SK-N-SH (cell line): ENCODE data around the gene BRPF3. TPM values are rescaled to one million over a fixed set of nuclear protein-coding genes. Genes with fewer than 3 reads are reported as not detected.

Experiments used
- CTCF ChIA-PET: fragments of 300-600, 350-600 bp; formaldehyde crosslinking; extraction: SDS; loops from one replicate; lab custom pipeline; 2021; lab: Yijun Ruan, JAX
- POLR2A ChIA-PET: fragments of 350-600 bp; sonication (Branson Sonifier 250); formaldehyde crosslinking; extraction: SDS; loops from one replicate; lab custom pipeline; 2020; ENCODE audit warnings: antibody characterized with exemption, inconsistent platforms; lab: Yijun Ruan, JAX
- DNase-seq: peaks from one replicate; pipeline ENCODE4 v3.0.0; 2012
- H2AFZ ChIP-seq: fragments of 200-600 bp; sonication (generic); 2 replicates; pipeline ENCODE4 v1.8.1; 2016; ENCODE audit warnings: antibody characterized with exemption, mild to moderate bottlenecking, low read depth
- H3F3A ChIP-seq: fragments of 200-600 bp; sonication (generic); replicated peaks from 2 replicates; pipeline ENCODE3; 2016; ENCODE audit warnings: antibody characterized with exemption, mild to moderate bottlenecking; ENCODE audit not compliant: insufficient read depth
- H3K27ac ChIP-seq, 2 experiments: fragments of 200-500 bp in 1 of 2; fragments of 200-600 bp in 1 of 2; sonication (Bioruptor generic) in 1 of 2; sonication (generic), shearing (Covaris generic) in 1 of 2; 2 replicates each; pipeline versions ENCODE4 v1.5.1 to v1.6.1; 2014 to 2016; ENCODE audit warnings: low read depth in 2 of 2, inconsistent platforms in 1 of 2, low read length in 1 of 2, mild to moderate bottlenecking in 1 of 2, mixed read lengths in 1 of 2
- H3K27me3 ChIP-seq: fragments of 200-600 bp; sonication (generic), shearing (Covaris generic); 2 replicates; pipeline ENCODE4 v1.6.1; 2016; ENCODE audit warnings: mixed run types; ENCODE audit not compliant: insufficient read depth
- H3K36me3 ChIP-seq, 2 experiments: fragments of 200-500 bp in 1 of 2; fragments of 200-600 bp in 1 of 2; sonication (Bioruptor generic) in 1 of 2; sonication (generic) in 1 of 2; replicated peaks in 1 of 2; 2 replicates each; pipeline versions ENCODE3 to v1.5.1; 2014 to 2016; ENCODE audit warnings: low read length in 1 of 2, mild to moderate bottlenecking in 1 of 2; ENCODE audit not compliant: insufficient read depth in 2 of 2, control insufficient read depth in 1 of 2
- H3K4me1 ChIP-seq, 2 experiments: fragments of 200-500 bp in 1 of 2; fragments of 200-600 bp in 1 of 2; sonication (Bioruptor generic) in 1 of 2; sonication (generic), shearing (Covaris generic) in 1 of 2; 2 replicates each; pipeline versions ENCODE4 v1.5.1 to v1.6.1; 2014 to 2016; ENCODE audit warnings: low read depth in 1 of 2, low read length in 1 of 2, mixed run types in 1 of 2; ENCODE audit not compliant: insufficient read depth in 2 of 2, control insufficient read depth in 1 of 2
- H3K4me2 ChIP-seq: fragments of 200-600 bp; sonication (generic), shearing (Covaris generic); 2 replicates; pipeline ENCODE4 v1.6.1; 2017; ENCODE audit warnings: mixed run types
- H3K4me3 ChIP-seq, 2 experiments: fragments of 200-500 bp in 1 of 2; fragments of 200-600 bp in 1 of 2; sonication (Bioruptor generic) in 1 of 2; sonication (generic), shearing (Covaris generic) in 1 of 2; 2 replicates each; pipeline versions ENCODE4 v1.5.1 to v1.8.1; 2014 to 2016; ENCODE audit warnings: low read depth in 2 of 2, inconsistent platforms in 1 of 2, low read length in 1 of 2, mild to moderate bottlenecking in 1 of 2, mixed read lengths in 1 of 2, moderate library complexity in 1 of 2
- H3K79me2 ChIP-seq: fragments of 200-600 bp; sonication (generic); 2 replicates; pipeline ENCODE4 v1.8.1; 2017; ENCODE audit warnings: mild to moderate bottlenecking; ENCODE audit not compliant: insufficient read depth
- H3K9ac ChIP-seq: fragments of 200-600 bp; sonication (generic); 2 replicates; pipeline ENCODE4 v1.6.1; 2017; ENCODE audit warnings: mixed run types
- H3K9me2 ChIP-seq: fragments of 200-600 bp; sonication (generic); 2 replicates; pipeline ENCODE4 v1.6.1; 2017; ENCODE audit warnings: mixed run types
- H3K9me3 ChIP-seq: fragments of 200-600 bp; sonication (generic); 2 replicates; pipeline ENCODE4 v1.6.1; 2017; ENCODE audit warnings: mixed run types, mild to moderate bottlenecking, moderate library complexity
- H4K20me1 ChIP-seq: fragments of 200-600 bp; sonication (generic); 2 replicates; pipeline ENCODE4 v1.6.1; 2017; ENCODE audit warnings: mild to moderate bottlenecking, mixed run types; ENCODE audit not compliant: insufficient read depth
- CHD2 ChIP-seq: fragments of 150-350 bp; IDR thresholded peaks from 2 replicates; pipeline ENCODE4 v1.6.1; 2018; ENCODE audit warnings: low read length; ENCODE audit not compliant: partially characterized antibody
- ELF1 ChIP-seq: IDR thresholded peaks from 2 replicates; pipeline ENCODE4 v1.4.0; 2012
- FOXJ3 ChIP-seq: sonication (generic); formaldehyde crosslinking; IDR thresholded peaks from 2 replicates; pipeline ENCODE4 v1.5.1; 2020; ENCODE audit warnings: mild to moderate bottlenecking, missing genetic modification reagents
- GABPA ChIP-seq: IDR thresholded peaks from 2 replicates; pipeline ENCODE4 v1.4.0; 2012; ENCODE audit warnings: low read depth, mild to moderate bottlenecking
- IRF3 ChIP-seq: fragments of 150-350 bp; IDR thresholded peaks from 2 replicates; pipeline ENCODE4 v1.6.1; 2016; ENCODE audit warnings: mild to moderate bottlenecking, low read depth, low read length
- MXI1 ChIP-seq: IDR thresholded peaks from 2 replicates; pipeline ENCODE4 v1.6.1; 2012; ENCODE audit warnings: mild to moderate bottlenecking, low read depth, low read length, improper control_type of control experiment
- RXRA ChIP-seq: IDR thresholded peaks from 2 replicates; pipeline ENCODE4 v1.4.0; 2012; ENCODE audit warnings: low read depth, mild to moderate bottlenecking, borderline replicate concordance
- SIN3A ChIP-seq: IDR thresholded peaks from 2 replicates; pipeline ENCODE4 v1.6.1; 2012; ENCODE audit warnings: low read depth, mild to moderate bottlenecking, low read length, moderate library complexity, borderline replicate concordance
- USF1 ChIP-seq: IDR thresholded peaks from 2 replicates; pipeline ENCODE4 v1.4.0; 2012; ENCODE audit warnings: low read depth, borderline replicate concordance
- ZBTB33 ChIP-seq: IDR thresholded peaks from 2 replicates; pipeline ENCODE4 v1.4.0; 2012; ENCODE audit warnings: low read depth, borderline replicate concordance
- WGBS: methylation state at CpG from one replicate; pipeline ENCODE4 v1.1.6; 2017; ENCODE audit warnings: low lambda C conversion rate; 5-methylcytosine and 5-hydroxymethylcytosine counted together
- polyA plus RNA-seq, 3 experiments: library from polyadenylated mRNA; depleted of rRNA; stranded (reverse); fragments of >200 nt; gene quantifications; 2 replicates each; pipeline ENCODE4 v1.2.3, GENCODE V29; 2012

Gene BRPF3
- polyA plus RNA-seq, 1 of the 3 experiments (the other 2 are of a cell fraction): 15.4 TPM

- 75% methylated on average over 3 of the region's 3 CpGs for WGBS
- peaks cover 30 to 71% of the 10 kb centered on the region in 2 experiments for H3K36me3 ChIP-seq
- no peak for DNase-seq
- H3K4me3 ChIP-seq: no peak overlapping the region
- H4K20me1 ChIP-seq: peaks cover 39% of the 10 kb centered on the region
- no peak overlapping the region for H3K27ac ChIP-seq
- no peak overlapping the region for H3K4me2 ChIP-seq
- CTCF ChIA-PET: interaction anchor here (0.8 kb wide), 1 partner anchor 395 kb away, joined by 3 read pairs; no protein-coding TSS in a partner anchor
- no peak overlapping the region for H2AFZ ChIP-seq
- no peaks in the 10 kb centered on the region for H3K9me2 ChIP-seq
- H3F3A ChIP-seq: no peaks in the 10 kb centered on the region
- H3K27me3 ChIP-seq: no peaks in the 10 kb centered on the region
- no peaks in the 10 kb centered on the region for H3K9me3 ChIP-seq
- H3K9ac ChIP-seq: no peak overlapping the region
- TF ChIP-seq CHD2 (no peak), FOXJ3 (no peak), ELF1 (no peak), ZBTB33 (no peak)
- peaks cover 75% of the 10 kb centered on the region for H3K79me2 ChIP-seq
- POLR2A ChIA-PET: interaction anchor here (0.6 kb wide), 1 partner anchor 128 kb away, joined by 5 read pairs; no protein-coding TSS in a partner anchor
- H3K4me1 ChIP-seq: peaks cover 0 to 12% of the 10 kb centered on the region in 2 experiments; a peak in 1 of 4 replicates
Observed at GRCh38 chr6:36201612-36202011, 5.1 kb downstream of the BRPF3 start.

- WGBS: 96% methylated on average over 4 of the region's 4 CpGs
- POLR2A ChIA-PET: no interaction called here
- peaks cover 30 to 76% of the 10 kb centered on the region in 2 experiments for H3K36me3 ChIP-seq
Observed at GRCh38 chr6:36202101-36202500, 5.6 kb downstream of the BRPF3 start.

More at GRCh38 chr6:36202101-36202500, 5.6 kb downstream of the BRPF3 start:
- no peak overlapping the region for H3K27ac ChIP-seq
- no peaks in the 10 kb centered on the region for H3K27me3 ChIP-seq
- CTCF ChIA-PET: interaction anchor here (0.8 kb wide), 1 partner anchor 394 kb away, joined by 3 read pairs; no protein-coding TSS in a partner anchor
- no peaks in the 10 kb centered on the region for H3K9me2 ChIP-seq
- no peaks in the 10 kb centered on the region for H3F3A ChIP-seq
- H3K9ac ChIP-seq: no peak overlapping the region
- H3K4me2 ChIP-seq: no peak overlapping the region
- H2AFZ ChIP-seq: no peak overlapping the region
- H3K4me1 ChIP-seq: peaks cover 0 to 12% of the 10 kb centered on the region in 2 experiments; a peak in 1 of 4 replicates
- H4K20me1 ChIP-seq: peaks cover 39% of the 10 kb centered on the region
- H3K9me3 ChIP-seq: no peaks in the 10 kb centered on the region
- no peak for DNase-seq
- TF ChIP-seq ZBTB33: no peak
- no peak for TF ChIP-seq GABPA
- TF ChIP-seq IRF3: no peak
- TF ChIP-seq USF1: no peak
- no peak for TF ChIP-seq RXRA
- no peak for TF ChIP-seq SIN3A
- TF ChIP-seq MXI1: no peak
- TF ChIP-seq, all 33 proteins: peak for 0
- no peak overlapping the region for H3K4me3 ChIP-seq
- peaks cover 75% of the 10 kb centered on the region for H3K79me2 ChIP-seq
